Cardiac muscle cell (in vitro differentiated cells and primary cell): ENCODE results near the gene CCK. TPM values are rescaled to one million over a fixed set of nuclear protein-coding genes. Genes with fewer than 3 reads are reported as not detected.

Experiments used
- DNase-seq, 2 donors: peaks; one replicate each; pipeline versions ENCODE4 v3.0.0 to v3.0.0-alpha.2; 2010 to 2017; ENCODE audit warnings: low read depth in 1 of 2, low spot score in 1 of 2
- H3K27ac ChIP-seq: fragments of 200-600 bp; sonication (generic); 2 replicates; pipeline ENCODE4 v1.5.1; 2016
- H3K27me3 ChIP-seq: fragments of 200-600 bp; sonication (generic); 2 replicates; pipeline ENCODE4 v1.6.0; 2016; ENCODE audit warnings: control low read depth
- H3K36me3 ChIP-seq: fragments of 200-600 bp; sonication (generic); 2 replicates; pipeline ENCODE4 v1.5.1; 2016; ENCODE audit warnings: control low read depth
- H3K4me1 ChIP-seq: fragments of 200-600 bp; sonication (generic); 2 replicates; pipeline ENCODE4 v1.8.1; 2017; ENCODE audit warnings: low read depth, mild to moderate bottlenecking, mixed run types
- H3K4me3 ChIP-seq: fragments of 200-600 bp; sonication (generic); 2 replicates; pipeline ENCODE4 v1.5.1; 2016; ENCODE audit warnings: mild to moderate bottlenecking
- H3K9me3 ChIP-seq: fragments of 200-600 bp; sonication (generic); 2 replicates; pipeline ENCODE4 v1.5.1; 2017; ENCODE audit warnings: low read depth, mild to moderate bottlenecking, control low read depth
- CTCF ChIP-seq: IDR thresholded peaks from 2 replicates; pipeline ENCODE4 v1.5.1; 2012; ENCODE audit warnings: low read depth, mild to moderate bottlenecking, low read length
- polyA plus RNA-seq: library from polyadenylated mRNA; unstranded; fragments of >200 nt; fragmentation: Nextera tagmentation; extraction: Ambion mirVana; gene quantifications from 2 replicates; pipeline ENCODE4 v1.2.1, GENCODE V29; 2016
- total RNA-seq: library from RNA; depleted of rRNA; stranded (reverse); fragments of >200 nt; gene quantifications from 2 replicates; pipeline ENCODE4 v1.2.3, GENCODE V29; 2016

CCK gene
- total and polyA plus RNA-seq, 2 experiments from 2014 or later = not detected

GRCh38 chr3:42229942-42230688, 35.9 kb downstream of the CCK start:
- H3K27me3 ChIP-seq = no peaks in the 10 kb centered on the region
- no peak overlapping the region for H3K4me3 ChIP-seq
- peak; percentile 61 for TF ChIP-seq CTCF
- no peaks in the 10 kb centered on the region for H3K9me3 ChIP-seq
- H3K4me1 ChIP-seq = no peaks in the 10 kb centered on the region
- DNase-seq = peak; percentile 52 to 69
- no peak overlapping the region for H3K27ac ChIP-seq
- H3K36me3 ChIP-seq = no peaks in the 10 kb centered on the region

GRCh38 chr3:42229266-42229941, 36.6 kb downstream of the CCK start:
- Histone ChIP-seq H3K4me3 (no peak overlapping the region), H3K27ac (no peak overlapping the region), H3K27me3 (no peaks in the 10 kb centered on the region), H3K9me3 (no peaks in the 10 kb centered on the region), H3K36me3 (no peaks in the 10 kb centered on the region), H3K4me1 (no peaks in the 10 kb centered on the region)
- TF ChIP-seq CTCF = no peak
- DNase-seq = no peak

- H3K9me3 ChIP-seq = no peaks in the 10 kb centered on the region
- no peak overlapping the region for H3K27ac ChIP-seq
- peak; percentile 16 for TF ChIP-seq CTCF
- H3K4me3 ChIP-seq = no peak overlapping the region
- no peaks in the 10 kb centered on the region for H3K36me3 ChIP-seq
- H3K27me3 ChIP-seq = no peaks in the 10 kb centered on the region
- H3K4me1 ChIP-seq = no peaks in the 10 kb centered on the region
- DNase-seq = peak in 1 of 2 donors; percentile 11
Observed at GRCh38 chr3:42228796-42229195, 37.2 kb downstream of the CCK start.

- Histone ChIP-seq H3K27me3 (no peaks in the 10 kb centered on the region), H3K4me1 (no peaks in the 10 kb centered on the region), H3K27ac (no peak overlapping the region), H3K36me3 (no peaks in the 10 kb centered on the region), H3K4me3 (no peak overlapping the region), H3K9me3 (no peaks in the 10 kb centered on the region)
- TF ChIP-seq CTCF = no peak
- DNase-seq = no peak
Observed at GRCh38 chr3:42226470-42227425, 39.2 kb downstream of the CCK start.
